ENCODE results near the gene C1RL. TPM values are rescaled to one million over a fixed set of nuclear protein-coding genes. Genes with fewer than 3 reads are reported as not detected.
"Not testable (repeated sequence)": the region's sequence is repeated elsewhere in the genome, so short reads cannot be mapped to it uniquely, and the experiment has no call there.

C1RL gene
- total RNA-seq, 1 experiment from 2014 or later: 72.9 TPM

DNA sequence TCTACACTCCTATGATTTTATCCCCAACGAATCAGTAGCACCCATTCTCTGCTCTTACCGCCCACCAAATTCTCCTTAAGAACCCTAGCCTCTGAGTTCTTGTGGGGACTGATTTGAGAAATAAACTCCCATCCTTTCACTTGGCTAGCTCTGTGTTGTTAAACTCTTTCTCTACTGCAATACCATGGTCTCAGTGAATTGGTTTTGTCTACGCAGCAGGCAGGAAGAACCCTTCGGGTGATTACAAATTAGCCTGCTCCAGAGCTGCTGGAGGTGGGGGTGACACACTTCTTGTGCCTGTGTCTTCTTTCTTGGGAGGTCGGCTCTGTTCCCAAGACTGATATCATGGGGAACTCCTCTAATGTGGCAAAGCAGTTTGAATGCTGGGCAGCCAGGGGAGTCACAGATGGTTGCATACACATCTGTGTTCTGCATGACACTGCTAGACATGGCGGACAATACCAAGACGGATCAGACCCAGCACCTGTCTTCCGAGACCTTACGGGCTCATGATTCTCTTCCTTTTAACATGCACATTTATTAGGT, 50.1 kb downstream of the C1RL start:
- POLR2A ChIA-PET (ENCODE audit: unreplicated experiment): interaction anchor here (0.6 kb wide), 1 partner anchor 34 kb away, joined by 4 read pairs; no protein-coding TSS in a partner anchor
- H3K27ac ChIP-seq: no peak overlapping the region

GRCh38 chr12:7058163-7058845, 50.7 kb downstream of the C1RL start:
- DNase-seq: no peak
- Histone ChIP-seq H3F3A (ENCODE audit: insufficient read depth, low read depth) (no peaks in the 10 kb centered on the region), H3K4me2 (no peak overlapping the region), H3K27ac (no peak overlapping the region), H3K9me2 (ENCODE audit: insufficient read depth) (no peaks in the 10 kb centered on the region), H4K20me1 (ENCODE audit: insufficient read depth) (no peaks in the 10 kb centered on the region), H3K36me3 (ENCODE audit: low read depth) (no peaks in the 10 kb centered on the region), H3K79me2 (ENCODE audit: low read depth) (no peaks in the 10 kb centered on the region), H3K9me3 (ENCODE audit: insufficient read depth, low read depth) (no peaks in the 10 kb centered on the region), H3K27me3 (ENCODE audit: insufficient read depth, low read depth) (peaks cover 18% of the 10 kb centered on the region), H2AFZ (no peak overlapping the region), H3K4me3 (no peak overlapping the region), H3K4me1 (replicated peaks; ENCODE audit: insufficient read depth) (peaks cover 16% of the 10 kb centered on the region; the same call in 1 of the 2 replicates)
- TF ChIP-seq EZH2 (IDR thresholded peaks at IDR 0.05; ENCODE audit: low read depth): no peak
- no peak for TF ChIP-seq CTCF (conservative IDR thresholded peaks at IDR 0.05)
- no TSS peak for BruUV-seq (replicated peaks)
- intact Hi-C loops (cut with micrococcal nuclease; ENCODE audit: unreplicated experiment): no loop called here
- POLR2A ChIA-PET (ENCODE audit: unreplicated experiment): interaction anchor here (0.6 kb wide), 1 partner anchor 33 kb away, joined by 4 read pairs; no protein-coding TSS in a partner anchor
- CTCF ChIA-PET: interaction anchor here (0.5 kb wide), 1 partner anchor 649 kb away, joined by 3 read pairs; no protein-coding TSS in a partner anchor

More for the DNA sequence above, 50.1 kb downstream of the C1RL start:
- Histone ChIP-seq H3K9me2 (ENCODE audit: insufficient read depth) (no peaks in the 10 kb centered on the region), H3K27me3 (ENCODE audit: insufficient read depth, low read depth) (peaks cover 15% of the 10 kb centered on the region), H3K4me1 (replicated peaks; ENCODE audit: insufficient read depth) (peaks cover 16% of the 10 kb centered on the region; the same call in 1 of the 2 replicates), H4K20me1 (ENCODE audit: insufficient read depth) (no peaks in the 10 kb centered on the region), H2AFZ (no peak overlapping the region), H3K79me2 (ENCODE audit: low read depth) (no peaks in the 10 kb centered on the region), H3F3A (ENCODE audit: insufficient read depth, low read depth) (no peaks in the 10 kb centered on the region), H3K4me3 (no peak overlapping the region), H3K36me3 (ENCODE audit: low read depth) (no peaks in the 10 kb centered on the region), H3K4me2 (no peak overlapping the region), H3K9me3 (ENCODE audit: insufficient read depth, low read depth) (no peaks in the 10 kb centered on the region)
- DNase-seq: no peak
- BruUV-seq (replicated peaks): no TSS peak
- CTCF ChIA-PET: no interaction called here
- TF ChIP-seq EZH2 (IDR thresholded peaks at IDR 0.05; ENCODE audit: low read depth) (no peak), CTCF (conservative IDR thresholded peaks at IDR 0.05) (no peak)
- intact Hi-C loops (cut with micrococcal nuclease; ENCODE audit: unreplicated experiment): no loop called here

GRCh38 chr12:7055736-7056135, 53.3 kb downstream of the C1RL start:
- DNase-seq; H2AFZ ChIP-seq; H3K27ac ChIP-seq; H3F3A ChIP-seq (ENCODE audit: insufficient read depth, low read depth); H3K4me3 ChIP-seq; H3K9me3 ChIP-seq (ENCODE audit: insufficient read depth, low read depth); intact Hi-C loops (cut with micrococcal nuclease; ENCODE audit: unreplicated experiment); H3K36me3 ChIP-seq (ENCODE audit: low read depth); BruUV-seq (replicated peaks); H4K20me1 ChIP-seq (ENCODE audit: insufficient read depth); H3K9me2 ChIP-seq (ENCODE audit: insufficient read depth); H3K4me2 ChIP-seq; H3K79me2 ChIP-seq (ENCODE audit: low read depth): not testable (repeated sequence)
- ChIA-PET CTCF (interaction anchor here (0.7 kb wide), 1 partner anchor 182 kb away, joined by 5 read pairs; no protein-coding TSS in a partner anchor), POLR2A (ENCODE audit: unreplicated experiment) (interaction anchor here (0.5 kb wide), 1 partner anchor 13 kb away, joined by 3 read pairs; no protein-coding TSS in a partner anchor)
- H3K27me3 ChIP-seq (ENCODE audit: insufficient read depth, low read depth): peaks cover 40% of the 10 kb centered on the region
- peaks cover 14% of the 10 kb centered on the region; the same call in 1 of the 2 replicates for H3K4me1 ChIP-seq (replicated peaks; ENCODE audit: insufficient read depth)

Measured in PC-9 (cell line).